Ishikawa (cell line): ENCODE results near the gene PDGFC.

Experiments
- TAF1 ChIP-seq: IDR thresholded peaks from 2 replicates; pipeline ENCODE4 v1.6.1; 2012; ENCODE audit warnings: low read depth, mild to moderate bottlenecking
- TEAD4 ChIP-seq: IDR thresholded peaks from 2 replicates; pipeline ENCODE4 v1.6.1; 2012

DNA sequence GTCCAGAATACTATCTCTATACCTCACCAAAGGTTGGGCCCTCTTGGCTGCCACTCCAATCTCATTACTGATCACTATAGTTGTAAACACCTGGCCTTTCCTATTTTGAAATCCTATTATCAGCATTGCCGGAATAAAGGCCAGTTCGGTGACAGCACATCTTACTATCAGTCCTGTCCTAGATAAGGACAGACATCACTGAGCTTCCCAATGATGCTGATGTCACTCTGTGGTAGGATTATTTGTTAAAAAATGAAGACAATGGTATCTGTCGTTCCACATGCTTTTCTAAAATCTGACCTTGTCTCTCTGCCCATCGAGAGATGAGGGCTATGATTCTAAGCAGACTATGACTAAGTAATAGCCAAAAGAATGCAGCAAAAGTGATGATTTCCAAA lies 260.4 kb downstream of the PDGFC start:
- no peak for TF ChIP-seq TAF1
- no peak for TF ChIP-seq TEAD4
